Measurements from ENCODE around the gene PRIMA1.

PRIMA1 gene

DNA sequence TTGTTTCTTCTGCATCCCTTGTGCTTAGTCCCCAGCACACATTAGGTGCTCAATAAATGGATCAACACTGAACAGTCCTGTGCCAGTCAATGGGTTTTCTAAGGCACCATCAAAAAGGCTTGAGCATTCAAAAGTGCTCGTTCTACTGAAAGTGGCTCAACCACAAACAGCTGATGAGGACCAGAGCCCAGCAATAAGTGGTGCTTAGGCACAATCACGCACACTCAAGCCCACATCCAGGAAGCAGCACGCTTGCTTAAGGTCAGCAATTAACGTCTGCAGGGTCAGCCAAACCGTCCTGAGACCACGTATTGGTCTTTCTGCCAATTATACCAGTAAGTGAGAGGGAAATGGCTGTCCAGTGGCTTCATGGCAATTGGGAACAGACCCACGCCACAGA is 56.5 kb downstream of the PRIMA1 start:
- DNase-seq (ENCODE audit: low spot score): no peak

DNA sequence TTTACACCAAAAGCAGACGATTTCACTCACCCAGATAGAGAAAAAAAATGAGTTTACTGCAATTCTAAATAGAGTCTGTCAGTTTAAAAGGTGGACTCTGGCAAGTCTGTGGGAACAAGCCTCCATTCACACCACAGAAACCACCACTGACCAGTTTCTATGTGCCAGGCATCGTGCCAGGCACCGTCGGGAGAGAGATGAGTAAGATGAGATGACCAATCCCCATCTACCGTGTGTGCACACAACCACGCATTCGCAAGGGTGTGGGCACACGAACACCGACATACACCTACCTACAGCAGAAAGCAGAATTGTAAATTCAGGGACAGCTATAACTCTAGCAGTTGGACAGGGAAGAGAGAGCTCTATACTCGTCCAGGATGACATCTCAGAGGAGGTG is 58.3 kb downstream of the PRIMA1 start:
- DNase-seq (ENCODE audit: low spot score): no peak

DNA sequence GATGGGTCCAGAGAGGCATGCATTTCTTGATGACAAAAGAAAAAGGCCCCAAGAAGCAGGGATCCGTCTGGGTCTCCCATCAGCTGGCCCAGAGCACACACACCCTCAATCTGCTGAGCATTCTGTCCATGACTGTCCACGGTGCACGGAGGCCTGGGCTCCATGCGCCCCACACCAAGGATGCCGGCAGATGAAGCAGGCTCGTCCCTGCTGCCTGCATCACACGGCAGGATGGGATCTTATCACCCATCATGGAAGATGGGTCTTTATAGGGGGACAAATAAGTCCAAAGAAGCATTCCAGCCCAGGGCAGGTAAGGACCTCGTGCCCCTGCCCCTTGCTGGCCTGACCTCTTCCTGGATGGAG is 59.7 kb downstream of the PRIMA1 start:
- no peak for DNase-seq (ENCODE audit: low spot score)

DNA sequence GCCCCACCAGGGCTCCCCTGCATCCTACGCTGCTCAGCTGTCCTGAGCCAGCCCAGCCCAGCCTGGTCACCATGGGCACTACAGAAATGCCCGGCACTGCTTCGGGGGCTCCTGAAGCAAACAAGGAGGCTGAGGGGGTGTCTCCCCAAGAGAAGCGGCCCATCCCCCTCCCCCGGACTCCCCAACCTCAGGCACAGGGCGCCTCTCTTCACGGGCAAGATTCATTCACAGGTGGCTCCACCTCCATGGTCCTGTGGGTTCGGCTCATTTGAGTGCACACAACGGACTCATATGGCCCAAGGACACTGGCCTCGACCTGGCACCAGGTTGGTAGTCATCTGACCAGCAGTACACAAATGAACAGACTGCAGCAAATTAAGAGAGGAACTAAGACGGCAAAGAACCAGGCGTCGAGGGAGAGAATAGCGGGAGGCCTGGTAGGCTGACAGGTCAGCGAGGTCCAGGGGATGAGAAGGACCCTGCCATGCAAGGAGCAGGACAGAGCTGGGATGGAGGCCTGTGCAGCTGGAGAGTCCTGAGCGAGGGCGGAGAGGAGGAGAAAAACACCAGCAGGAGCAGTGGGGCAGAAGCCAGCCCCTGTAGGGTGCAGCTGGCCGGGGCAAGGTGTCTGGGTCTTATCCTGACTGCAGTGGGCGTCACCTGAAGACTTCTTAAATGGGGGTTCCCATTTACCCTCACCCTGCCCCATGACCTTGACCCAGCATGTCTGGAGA is 60.2 kb downstream of the PRIMA1 start:
- DNase-seq (ENCODE audit: low spot score): no peak

DNA sequence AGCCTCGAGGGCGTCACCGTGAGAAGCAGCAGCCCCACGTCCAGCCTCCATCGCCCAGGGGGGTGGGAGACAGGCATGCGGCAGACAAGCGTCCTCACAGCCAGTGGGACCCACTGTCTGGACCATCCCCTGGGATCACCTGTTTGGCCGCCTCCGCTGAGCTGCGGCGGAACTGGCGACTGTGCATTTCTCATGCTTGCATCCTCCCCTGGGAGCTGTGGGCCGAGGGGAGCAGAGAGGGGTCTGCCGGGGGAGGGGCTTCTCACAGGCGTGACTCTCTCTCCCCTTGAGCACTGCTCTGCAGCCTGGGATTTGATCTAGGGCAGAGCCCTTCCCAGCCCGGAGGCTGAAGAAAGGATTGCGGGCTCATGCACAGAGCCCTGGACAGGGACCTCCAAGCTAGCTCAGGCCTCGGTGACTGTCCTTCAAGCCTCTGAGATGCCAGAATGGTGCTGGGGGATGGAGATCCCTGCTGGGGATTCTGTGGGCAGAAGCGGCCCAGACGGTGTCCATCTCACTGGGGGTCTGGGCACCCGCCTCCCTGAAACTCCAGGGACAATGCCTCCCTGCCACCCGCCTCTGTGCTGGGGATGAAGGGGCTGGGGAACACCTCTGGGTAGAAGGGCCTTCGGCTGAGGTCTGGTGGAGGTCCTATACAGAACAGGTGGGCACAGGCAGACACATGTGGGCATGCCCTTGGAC is 61.1 kb downstream of the PRIMA1 start:
- no peak for DNase-seq (ENCODE audit: low spot score)

DNA sequence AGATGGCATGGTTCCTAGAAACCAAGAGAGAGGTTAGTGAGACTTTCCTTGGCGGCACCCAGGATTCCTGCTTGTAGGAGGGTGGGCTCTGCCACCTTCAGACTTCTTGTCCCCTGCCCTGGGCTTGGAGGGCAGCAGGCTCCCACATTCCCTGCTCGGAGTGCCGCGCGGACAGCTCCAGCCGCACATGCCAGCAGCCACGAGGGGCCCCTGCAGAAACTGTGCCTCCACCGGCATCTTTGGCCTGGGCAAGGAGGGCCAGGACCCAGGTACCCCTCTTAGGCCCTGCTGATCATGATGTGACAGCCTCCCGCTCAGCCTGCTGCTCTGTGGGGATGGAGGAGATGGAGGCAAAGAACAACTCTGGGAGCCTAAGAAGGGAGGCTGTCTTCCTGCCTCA is 62.3 kb downstream of the PRIMA1 start:
- no peak for DNase-seq (ENCODE audit: low spot score)

DNA sequence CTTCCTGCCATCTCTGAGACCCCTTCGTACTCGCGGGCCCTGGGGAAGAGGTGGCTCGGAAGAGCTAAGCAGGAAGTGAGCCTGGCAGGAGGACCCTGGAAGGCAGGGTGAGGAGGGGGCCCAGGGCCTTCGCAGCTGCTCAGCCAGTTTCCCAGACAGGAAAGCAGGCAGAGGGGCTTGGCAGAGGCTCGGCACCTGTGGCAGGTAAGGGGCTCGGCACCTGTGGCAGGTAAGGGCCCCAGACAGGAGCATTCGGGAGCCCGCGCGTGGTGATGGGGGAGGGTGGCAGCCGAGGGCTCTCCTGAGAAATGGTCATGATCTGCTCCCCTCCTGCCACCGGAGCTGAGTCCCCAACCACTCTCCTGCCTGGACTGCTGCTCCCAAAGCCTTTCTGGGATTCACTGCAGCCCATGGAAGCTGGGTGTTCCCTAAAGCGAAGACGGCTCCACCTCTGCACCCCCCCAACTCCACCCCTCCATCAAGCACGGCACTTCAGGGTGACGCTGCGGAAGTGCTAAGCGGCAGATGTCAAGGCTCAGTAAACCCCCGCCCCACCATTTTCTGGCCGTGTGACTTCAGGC is 63.2 kb downstream of the PRIMA1 start:
- DNase-seq (ENCODE audit: low spot score): no peak

DNA sequence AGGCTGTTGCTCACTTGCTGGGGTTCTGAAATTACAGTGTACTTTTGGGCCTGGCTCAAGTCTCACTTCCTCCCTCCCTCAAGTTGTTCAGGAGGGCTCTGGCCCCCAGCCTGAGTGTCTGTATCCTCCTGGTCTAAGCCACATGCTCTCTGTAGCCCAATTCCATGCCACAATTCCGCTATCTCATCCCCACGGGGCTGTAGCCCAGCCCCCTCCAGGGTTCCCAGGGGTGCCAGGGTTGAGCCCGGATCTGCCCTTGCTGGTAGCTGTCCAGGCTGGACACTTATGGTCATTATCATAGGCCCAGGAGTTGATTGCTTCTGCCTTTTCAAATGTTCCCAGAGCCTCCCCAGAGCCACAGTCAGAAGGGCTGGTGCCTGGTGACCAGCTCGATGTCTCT is 65.3 kb downstream of the PRIMA1 start:
- DNase-seq (ENCODE audit: low spot score): no peak

DNA sequence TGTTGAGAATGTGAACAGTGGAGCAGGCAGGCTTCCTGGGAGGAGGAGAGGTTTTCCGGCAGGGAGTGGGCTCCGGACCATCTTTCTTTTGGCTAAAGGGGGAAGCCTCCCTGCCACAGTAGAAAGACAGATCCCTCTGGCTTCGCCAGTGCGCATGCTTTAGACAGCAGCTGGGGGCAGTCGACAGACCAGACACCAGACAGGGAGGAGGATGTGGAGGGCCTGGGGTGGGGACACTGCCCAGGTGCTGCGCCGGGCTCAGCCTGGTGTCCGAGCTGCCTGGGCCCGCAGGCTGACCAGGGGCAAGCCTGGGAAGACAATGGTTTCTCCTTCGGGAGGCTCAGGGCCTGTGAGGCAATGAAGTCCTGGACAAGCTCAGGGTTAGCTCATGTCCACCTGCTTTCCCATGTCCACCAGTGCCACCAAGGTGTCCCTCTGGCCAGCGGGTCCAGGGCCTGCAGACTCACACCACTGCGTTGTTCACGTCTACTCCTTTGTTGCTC is 67.3 kb downstream of the PRIMA1 start:
- no peak for DNase-seq (ENCODE audit: low spot score)

DNA sequence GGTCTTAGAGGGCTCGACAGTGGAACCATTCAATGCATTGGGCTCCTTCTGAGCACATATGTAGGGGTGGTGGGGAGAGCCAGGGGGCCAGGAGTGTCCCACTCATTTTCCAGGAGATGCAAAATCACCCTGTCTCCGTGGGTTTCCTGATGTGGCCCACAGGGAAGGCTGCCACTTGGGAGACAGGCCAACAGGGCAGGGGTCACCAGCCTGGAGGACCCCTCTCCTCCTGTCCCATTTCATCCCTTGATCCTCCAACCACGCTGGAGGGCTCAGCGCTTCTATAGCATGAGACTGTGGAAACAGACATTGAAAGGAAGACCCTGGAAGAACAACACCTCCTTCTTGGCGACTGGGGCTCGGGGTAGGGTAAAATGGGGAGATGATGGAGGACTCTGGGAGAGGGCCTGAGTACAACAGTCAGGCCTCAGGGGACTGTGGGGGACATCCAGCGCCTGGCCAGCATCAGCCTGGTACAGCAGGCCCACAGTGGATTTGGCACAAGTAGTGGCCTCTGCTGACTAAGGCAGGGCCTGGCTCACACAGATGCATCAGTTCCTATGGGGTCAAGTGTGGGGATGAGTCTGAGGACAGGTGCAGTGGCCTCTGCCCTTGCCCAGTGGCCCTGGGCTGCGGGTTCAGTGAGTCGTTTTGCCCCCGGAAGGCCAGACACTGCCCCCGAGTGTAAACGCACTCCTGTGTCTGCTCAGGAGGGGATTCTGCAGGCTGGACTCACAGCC is 68.0 kb downstream of the PRIMA1 start:
- DNase-seq (ENCODE audit: low spot score): no peak

DNA sequence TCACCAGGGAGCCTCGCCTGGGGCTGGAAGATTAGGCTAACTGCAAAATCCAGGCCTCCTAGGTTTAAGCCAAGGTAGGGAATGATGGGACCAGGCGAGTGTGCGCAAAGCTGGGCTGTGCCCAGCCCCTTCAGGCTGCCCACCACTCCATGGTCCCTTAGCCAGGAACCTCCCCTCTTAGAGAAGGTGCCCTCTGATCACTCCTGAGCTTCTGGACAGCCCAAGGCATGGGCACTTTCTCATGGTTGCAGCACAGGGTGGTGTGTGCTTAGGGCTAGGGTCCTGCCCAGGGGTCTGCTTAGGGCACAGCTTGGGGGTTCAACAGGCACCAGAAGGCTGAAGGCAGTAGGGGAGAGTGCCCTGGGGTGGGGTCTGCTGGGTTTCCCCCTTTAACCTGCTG is 69.0 kb downstream of the PRIMA1 start:
- no peak for DNase-seq (ENCODE audit: low spot score)

DNA sequence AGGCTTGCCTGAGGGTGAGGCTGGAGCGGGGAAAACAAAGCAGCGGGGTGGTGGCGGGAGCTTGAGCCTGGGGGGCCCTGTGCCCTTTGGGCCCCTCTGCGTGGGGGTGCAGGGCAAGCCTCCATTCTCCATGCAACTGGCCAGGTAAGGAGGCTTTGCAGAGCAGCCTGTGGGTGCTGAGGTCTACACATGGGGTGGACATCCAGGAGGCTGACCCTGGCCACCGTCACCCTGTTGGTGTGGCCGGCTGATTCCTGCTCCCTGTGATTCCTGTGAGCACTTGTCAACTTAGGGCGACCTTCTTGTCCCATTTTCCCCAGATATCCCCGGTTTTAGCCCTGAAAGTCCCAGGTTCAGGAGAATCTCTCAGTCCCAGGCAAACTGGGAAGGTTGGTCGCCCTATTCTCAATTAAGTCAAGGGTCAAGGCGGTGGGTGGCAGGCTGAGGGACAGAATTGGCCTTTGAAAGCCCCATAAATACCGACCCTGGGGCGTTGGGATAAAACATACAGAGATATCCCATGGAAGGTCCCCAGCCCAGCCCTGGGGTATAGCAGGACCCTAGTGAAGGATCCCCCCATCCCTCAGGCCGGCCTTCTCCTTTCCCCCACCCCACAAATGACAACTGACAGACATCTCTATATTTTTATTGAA is 70.5 kb downstream of the PRIMA1 start:
- DNase-seq (ENCODE audit: low spot score): no peak

DNA sequence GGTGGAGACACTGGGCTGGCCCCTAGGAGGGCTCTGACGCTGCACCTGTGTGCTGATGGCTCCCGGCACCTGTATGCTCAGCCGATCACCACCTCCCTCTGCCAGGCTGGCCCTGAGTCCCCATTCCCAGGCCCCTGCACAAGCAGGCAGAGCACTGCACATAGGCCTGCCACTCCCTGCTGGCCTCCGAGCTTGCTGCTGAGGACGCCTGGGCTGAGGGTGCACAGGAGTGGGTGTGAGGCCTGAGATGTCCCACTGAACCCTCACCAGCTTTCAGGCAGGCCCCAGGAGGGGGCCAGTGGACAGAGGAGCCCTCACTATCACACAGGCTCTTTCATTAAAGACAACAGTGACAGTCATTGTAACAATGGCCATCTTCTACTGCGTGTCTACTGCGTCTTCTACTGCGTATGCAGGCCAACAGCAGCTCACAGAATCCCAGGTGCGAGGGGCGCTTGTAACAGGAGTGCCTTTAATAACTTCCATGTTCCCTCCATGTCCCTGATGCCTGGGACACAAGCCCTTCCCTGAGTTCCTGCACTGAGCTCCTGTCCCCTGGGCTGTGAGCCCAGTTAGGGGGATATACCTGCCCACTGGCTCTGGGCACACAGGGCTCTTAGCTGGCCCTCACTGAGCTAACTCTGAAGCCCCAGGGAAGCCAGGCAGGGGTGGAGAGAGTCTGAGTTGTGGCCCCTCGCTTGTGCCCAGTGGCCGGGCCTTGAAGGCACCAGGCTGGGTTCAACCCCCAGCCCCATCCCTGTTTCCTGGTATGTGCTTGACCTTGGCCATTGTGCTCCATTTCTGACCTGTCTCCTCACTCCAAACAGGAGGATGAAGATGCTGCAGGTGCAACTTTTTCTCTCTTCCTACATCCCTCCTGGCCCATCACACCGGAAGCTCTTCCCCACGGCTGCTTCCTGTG is 71.3 kb downstream of the PRIMA1 start:
- no peak for DNase-seq (ENCODE audit: low spot score)

DNA sequence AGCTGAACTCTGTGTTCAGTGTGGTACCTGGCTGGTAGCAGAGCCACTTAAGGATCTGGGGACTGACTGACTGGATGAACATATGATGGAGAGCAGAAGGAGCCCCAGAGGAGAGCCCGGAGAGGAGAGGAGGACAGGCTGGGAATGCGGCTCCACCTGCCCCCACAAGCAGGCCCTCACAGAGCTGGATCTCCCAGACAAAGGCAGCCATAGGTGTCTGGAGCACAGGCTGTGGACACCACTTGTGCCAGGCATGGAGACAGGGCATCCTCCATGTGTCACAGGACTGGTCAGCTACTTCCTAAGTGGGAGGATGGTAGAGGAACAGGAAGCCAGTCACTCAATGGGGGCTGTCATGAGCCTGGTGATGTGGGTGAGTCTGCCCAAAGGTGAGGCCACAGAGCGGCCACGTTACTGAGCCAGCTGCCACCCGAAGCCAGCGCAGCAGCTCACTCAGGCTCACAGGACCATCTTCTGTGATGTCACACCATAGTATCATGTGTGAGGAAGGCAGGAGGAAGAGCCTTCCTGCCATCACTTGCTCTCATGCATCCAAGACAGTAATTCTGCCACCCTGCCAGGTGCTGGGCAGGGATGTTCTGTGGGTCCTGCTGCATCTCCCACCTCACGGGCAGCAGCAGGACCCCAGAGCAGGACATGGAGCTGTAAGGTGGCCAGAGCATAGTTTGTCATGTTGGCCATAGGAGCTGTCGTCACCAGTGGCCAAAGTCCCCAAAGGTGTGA is 72.1 kb downstream of the PRIMA1 start:
- DNase-seq (ENCODE audit: low spot score): no peak

DNA sequence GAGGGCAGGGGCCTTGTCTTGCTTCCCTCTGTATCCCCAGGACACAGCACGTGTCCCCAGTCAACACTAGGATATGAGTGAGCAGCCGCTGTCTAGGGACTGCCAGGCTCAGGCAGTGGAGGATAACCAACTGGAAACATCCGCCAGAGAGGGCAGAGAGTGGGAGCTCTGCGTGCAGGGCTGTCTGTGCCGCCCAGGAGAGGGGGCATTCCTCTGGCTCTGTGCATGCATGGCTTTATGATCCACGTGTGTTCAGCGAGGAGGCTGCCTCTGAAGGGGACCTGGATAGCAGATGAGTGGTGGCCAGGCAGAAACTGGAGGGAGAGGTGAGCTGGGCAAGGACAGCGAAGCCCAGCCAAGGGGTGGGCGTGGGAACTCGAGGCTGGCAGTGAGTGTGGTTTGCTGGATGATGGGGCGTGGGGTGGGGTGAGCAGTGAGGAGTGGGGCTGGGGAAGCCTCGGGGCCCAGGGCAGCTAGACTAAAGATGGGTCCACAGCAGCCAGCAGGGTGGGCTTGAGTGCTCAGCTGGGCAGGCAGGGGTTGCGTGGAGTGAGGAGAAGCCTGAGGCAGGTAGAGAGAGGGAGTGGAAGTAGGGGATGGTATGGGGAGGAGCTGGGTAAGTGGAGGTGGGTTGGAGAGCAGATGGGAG is 72.9 kb downstream of the PRIMA1 start:
- DNase-seq (ENCODE audit: low spot score): no peak

DNA sequence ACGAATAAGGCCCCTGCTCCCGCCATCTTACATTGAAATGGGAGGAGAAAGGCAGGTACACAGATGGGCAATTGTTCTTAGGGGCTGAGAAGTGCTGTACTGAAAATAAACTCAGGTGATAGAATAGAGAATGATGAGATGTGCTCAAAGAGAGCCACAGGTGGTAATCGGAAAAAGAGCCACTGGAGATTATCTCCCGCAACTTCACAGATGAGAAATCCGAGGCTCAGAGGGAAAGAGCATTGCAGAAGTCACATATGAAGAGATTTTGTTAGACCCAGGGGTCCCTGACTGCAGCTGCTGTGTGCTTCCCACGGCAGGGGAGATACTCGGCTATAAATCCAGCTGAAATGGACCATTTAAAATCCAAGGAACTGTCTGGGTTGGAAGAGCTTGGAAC is 73.7 kb downstream of the PRIMA1 start:
- no peak for DNase-seq (ENCODE audit: low spot score)

DNA sequence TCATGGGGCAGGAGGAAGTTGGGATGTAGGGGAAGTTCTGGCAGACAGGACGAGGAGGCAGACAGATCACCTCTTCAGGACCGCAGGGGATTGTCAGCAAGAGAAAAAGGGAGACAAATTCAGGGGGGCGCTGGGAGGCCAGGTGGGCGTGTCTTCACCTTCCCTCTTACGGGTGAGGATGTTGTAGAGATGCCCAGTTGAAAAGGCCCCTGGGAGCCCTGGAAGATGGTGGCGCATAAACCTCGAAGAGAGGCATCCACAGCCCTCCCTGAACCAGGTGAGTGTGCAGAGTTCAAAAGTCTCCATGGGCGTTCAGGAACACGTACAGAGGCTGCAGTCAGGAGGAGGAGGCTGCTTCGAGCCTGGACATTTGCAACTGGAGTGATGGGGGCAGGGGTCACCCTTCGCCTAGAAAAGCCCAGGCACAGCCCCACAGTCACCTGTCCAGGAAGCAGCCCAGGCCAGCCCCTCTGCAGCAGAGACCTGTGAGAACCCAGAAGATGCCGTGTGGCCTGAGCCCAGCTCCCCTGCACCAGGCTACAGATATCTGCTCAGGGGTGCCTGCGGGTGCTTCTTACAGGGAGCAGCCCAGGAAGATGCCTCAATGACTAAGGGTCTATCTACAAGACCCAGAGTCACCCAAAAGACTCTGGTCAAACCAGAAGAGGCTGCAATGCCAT is 74.4 kb downstream of the PRIMA1 start:
- DNase-seq (ENCODE audit: low spot score): no peak

DNA sequence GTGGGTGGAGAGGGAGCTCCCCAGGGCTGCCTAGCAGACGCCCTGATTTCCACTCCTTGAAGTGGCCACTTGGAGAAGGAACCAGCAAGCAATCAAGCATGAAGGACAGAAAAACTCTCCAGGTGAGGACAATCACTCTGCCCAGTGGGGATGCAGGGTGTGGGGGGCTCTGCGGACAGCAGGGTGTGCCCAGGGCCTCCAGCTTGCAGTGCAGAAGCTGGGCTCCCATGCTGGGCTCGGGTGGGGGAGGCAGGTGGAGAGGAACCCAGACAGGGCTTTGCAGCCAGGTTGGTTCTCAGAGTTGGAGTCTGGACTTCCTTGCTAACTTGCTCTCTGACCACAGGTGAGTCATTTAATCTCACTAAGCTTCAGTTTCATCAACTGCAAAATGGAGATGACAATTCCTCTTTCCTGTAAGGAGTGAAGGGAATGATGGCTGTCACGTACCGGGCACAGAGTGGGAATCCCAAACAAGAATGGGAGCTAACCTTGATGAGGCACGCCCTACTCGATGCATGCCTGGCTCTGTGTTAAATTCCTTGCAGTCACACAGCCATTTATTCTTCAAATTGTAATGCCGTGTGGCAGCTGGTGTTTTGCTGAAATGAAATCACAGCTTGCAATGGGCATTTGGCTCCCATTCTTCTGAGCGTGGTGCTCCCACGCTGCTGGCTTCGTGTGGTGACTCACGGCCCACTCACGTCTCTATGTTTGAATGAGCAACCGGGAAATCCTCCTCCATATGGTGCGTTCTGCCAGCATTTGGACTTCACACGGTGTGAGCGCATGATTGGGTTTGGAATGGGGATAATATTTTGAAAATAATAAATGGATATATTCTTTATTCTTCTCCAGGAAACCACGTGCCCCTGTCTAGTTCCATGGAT is 75.2 kb downstream of the PRIMA1 start:
- no peak for DNase-seq (ENCODE audit: low spot score)
